Activated effector memory CD4-positive, alpha-beta T cell treated with anti-CD3 and anti-CD28 coated beads, Interleukin-2, amount 50 U/mL, for 16 hours (primary cell): ENCODE measurements around the gene S100A12.

ENCODE experiments used
- DNase-seq: peaks from one replicate; pipeline ENCODE4 v3.0.0-alpha.2; 2020

The S100A12 gene

GRCh38 chr1:153396461-153396860 lies 21.0 kb upstream of the S100A12 start:
- no peak for DNase-seq

GRCh38 chr1:153395776-153396175 lies 20.4 kb upstream of the S100A12 start:
- no peak for DNase-seq

- DNase-seq = no peak
Measured at GRCh38 chr1:153395136-153395685, 19.8 kb upstream of the S100A12 start.

- DNase-seq = no peak
Measured at GRCh38 chr1:153394391-153394790, 19.0 kb upstream of the S100A12 start.

- no peak for DNase-seq
Measured at GRCh38 chr1:153393926-153394325, 18.5 kb upstream of the S100A12 start.

- DNase-seq = no peak
Measured at GRCh38 chr1:153392822-153393221, 17.4 kb upstream of the S100A12 start.

GRCh38 chr1:153392258-153392657 lies 16.8 kb upstream of the S100A12 start:
- DNase-seq = no peak

GRCh38 chr1:153390938-153391710 lies 15.7 kb upstream of the S100A12 start, which contains the start of gene S100A8:
S100A8 (minus strand) TSS chr1:153391073; CDS start chr1:153390535, 538 bp downstream.
- no peak for DNase-seq

GRCh38 chr1:153389973-153390879 lies 14.8 kb upstream of the S100A12 start:
- DNase-seq = no peak

GRCh38 chr1:153389401-153389800 lies 14.0 kb upstream of the S100A12 start:
- DNase-seq = no peak

GRCh38 chr1:153387785-153388184 lies 12.4 kb upstream of the S100A12 start:
- DNase-seq = no peak

- DNase-seq = no peak
Measured at GRCh38 chr1:153387001-153387400, 11.6 kb upstream of the S100A12 start.

- DNase-seq = no peak
Measured at GRCh38 chr1:153386500-153386901, 11.1 kb upstream of the S100A12 start.

GRCh38 chr1:153384958-153385580 lies 9.6 kb upstream of the S100A12 start:
- DNase-seq = no peak

- DNase-seq = no peak
Measured at GRCh38 chr1:153380711-153381110, 5.3 kb upstream of the S100A12 start.

GRCh38 chr1:153379591-153379990 lies 4.2 kb upstream of the S100A12 start:
- DNase-seq = no peak

- DNase-seq = no peak
Measured at GRCh38 chr1:153374071-153374470, 1.4 kb downstream of the S100A12 start.

GRCh38 chr1:153372571-153372970 lies 2.9 kb downstream of the S100A12 start:
- DNase-seq = no peak

GRCh38 chr1:153371231-153371630 lies 4.2 kb downstream of the S100A12 start:
- DNase-seq = no peak

GRCh38 chr1:153370146-153370545 lies 5.3 kb downstream of the S100A12 start:
- DNase-seq = no peak

GRCh38 chr1:153368495-153368894 lies 6.9 kb downstream of the S100A12 start:
- no peak for DNase-seq

- DNase-seq = no peak
Measured at GRCh38 chr1:153367090-153367489, 8.3 kb downstream of the S100A12 start.

GRCh38 chr1:153366261-153366660 lies 9.2 kb downstream of the S100A12 start:
- no peak for DNase-seq
